ENCODE results near the gene FRMD4B. TPM values are rescaled to one million over a fixed set of nuclear protein-coding genes. Genes with fewer than 3 reads are reported as not detected.

Gene FRMD4B
- total RNA-seq, 4 donors from 2014 or later: 9.3 to 54.5 (median 27.9) TPM

DNA sequence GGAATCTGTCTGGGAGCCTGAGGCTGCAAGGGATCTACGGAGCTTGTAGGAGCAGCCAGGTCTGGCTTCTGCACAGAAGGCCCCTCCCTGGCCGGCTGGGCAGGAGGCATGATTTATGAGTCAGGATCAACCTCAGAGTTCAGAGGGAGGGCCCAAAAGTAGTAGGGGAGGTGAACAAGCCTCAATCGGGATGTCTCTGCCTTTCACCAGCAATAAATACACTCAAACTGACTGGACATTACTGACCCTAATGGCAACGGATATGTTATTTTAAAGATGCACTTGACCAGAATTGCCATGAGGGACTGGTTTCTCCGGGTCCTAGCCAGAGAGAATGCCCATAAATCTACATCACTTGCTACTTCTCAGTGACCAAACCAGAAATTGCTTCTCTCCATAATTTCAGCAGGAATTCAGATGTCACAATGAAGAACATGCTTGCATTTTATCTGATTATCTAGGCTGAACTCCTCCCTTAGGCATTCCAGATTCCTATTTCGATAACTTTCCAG lies 153.9 kb downstream of the FRMD4B start:
- Histone ChIP-seq H3K27ac (no peak overlapping the region), H3K36me3 (no peaks in the 10 kb centered on the region), H3K27me3 (no peaks in the 10 kb centered on the region), H3K4me3 (no peak overlapping the region), H3K9me3 (no peaks in the 10 kb centered on the region), H3K4me1 (no peaks in the 10 kb centered on the region)
- TF ChIP-seq, protein P1, sequence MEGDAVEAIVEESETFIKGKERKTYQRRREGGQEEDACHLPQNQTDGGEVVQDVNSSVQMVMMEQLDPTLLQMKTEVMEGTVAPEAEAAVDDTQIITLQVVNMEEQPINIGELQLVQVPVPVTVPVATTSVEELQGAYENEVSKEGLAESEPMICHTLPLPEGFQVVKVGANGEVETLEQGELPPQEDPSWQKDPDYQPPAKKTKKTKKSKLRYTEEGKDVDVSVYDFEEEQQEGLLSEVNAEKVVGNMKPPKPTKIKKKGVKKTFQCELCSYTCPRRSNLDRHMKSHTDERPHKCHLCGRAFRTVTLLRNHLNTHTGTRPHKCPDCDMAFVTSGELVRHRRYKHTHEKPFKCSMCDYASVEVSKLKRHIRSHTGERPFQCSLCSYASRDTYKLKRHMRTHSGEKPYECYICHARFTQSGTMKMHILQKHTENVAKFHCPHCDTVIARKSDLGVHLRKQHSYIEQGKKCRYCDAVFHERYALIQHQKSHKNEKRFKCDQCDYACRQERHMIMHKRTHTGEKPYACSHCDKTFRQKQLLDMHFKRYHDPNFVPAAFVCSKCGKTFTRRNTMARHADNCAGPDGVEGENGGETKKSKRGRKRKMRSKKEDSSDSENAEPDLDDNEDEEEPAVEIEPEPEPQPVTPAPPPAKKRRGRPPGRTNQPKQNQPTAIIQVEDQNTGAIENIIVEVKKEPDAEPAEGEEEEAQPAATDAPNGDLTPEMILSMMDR (IDR thresholded peaks at IDR 0.05): no peak
- no peak for TF ChIP-seq POLR2A (IDR thresholded peaks at IDR 0.05)
- DNase-seq: no peak

- H3K36me3 ChIP-seq: peaks cover 0 to 4% (median 0%) of the 10 kb centered on the region in 3 donors
- H3K4me3 ChIP-seq: no peak overlapping the region
- H3K9me3 ChIP-seq: no peaks in the 10 kb centered on the region
- H3K27me3 ChIP-seq: no peaks in the 10 kb centered on the region
- H3K27ac ChIP-seq: no peak overlapping the region
- DNase-seq: no peak
- no peak for TF ChIP-seq POLR2A (IDR thresholded peaks at IDR 0.05)
- TF ChIP-seq, protein P1 (IDR thresholded peaks at IDR 0.05): no peak
- no peaks in the 10 kb centered on the region for H3K4me1 ChIP-seq
Observed at GRCh38 chr3:69226071-69226470, 159.8 kb downstream of the FRMD4B start.

DNA sequence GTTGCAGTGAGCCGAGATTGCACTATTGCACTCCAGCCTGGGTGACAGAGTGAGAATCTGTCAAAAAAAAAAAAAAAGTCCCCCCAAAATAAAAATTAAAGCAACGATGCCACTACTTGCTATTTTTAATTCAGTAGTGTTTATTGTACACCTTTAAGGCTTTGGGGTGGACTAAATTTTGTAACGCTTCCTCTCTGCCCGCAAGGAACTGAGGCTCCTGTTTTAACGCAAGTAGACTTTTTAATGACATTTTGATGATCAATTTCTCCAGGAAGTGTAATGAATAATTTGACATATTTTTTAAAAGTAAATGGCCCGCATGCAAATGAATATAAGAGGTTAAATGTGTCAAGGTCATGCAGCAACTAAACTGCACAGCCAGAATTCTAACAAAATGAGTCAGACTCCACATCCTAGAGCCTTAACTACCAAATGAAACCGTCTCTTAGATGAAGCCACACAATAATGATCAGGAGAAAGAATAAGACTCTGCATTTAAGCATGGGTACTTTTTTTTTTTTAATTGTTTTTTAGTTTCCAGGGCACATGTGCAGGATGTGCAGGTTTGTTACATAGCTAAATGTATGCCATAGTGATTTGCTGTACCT lies 166.7 kb downstream of the FRMD4B start:
- no peak overlapping the region for H3K4me3 ChIP-seq
- TF ChIP-seq, protein P1 (IDR thresholded peaks at IDR 0.05): no peak
- no peak for TF ChIP-seq POLR2A (IDR thresholded peaks at IDR 0.05)
- H3K27me3 ChIP-seq: no peaks in the 10 kb centered on the region
- no peak overlapping the region for H3K27ac ChIP-seq
- H3K36me3 ChIP-seq: peaks cover 0 to 18% (median 0%) of the 10 kb centered on the region in 3 donors
- H3K9me3 ChIP-seq: no peaks in the 10 kb centered on the region
- H3K4me1 ChIP-seq: no peaks in the 10 kb centered on the region
- no peak for DNase-seq

DNA sequence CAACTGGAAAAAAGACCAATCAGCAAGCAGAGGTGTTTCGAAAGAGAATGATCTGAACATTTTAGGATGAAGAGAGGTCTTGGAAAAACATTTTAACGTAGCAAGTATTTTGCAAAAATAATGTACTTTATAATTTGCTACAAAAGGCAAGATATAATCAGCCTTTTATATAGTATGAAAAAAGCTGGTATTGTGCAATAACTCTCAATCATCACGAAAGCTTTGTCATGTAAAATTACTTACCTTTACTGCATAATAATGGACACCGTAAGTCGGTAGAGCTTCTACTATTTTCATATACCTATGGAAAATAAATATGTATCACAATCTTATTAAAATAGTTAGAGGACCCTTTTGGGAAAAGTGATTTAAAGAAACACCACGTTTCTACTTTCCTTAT lies 167.8 kb downstream of the FRMD4B start:
- H3K27me3 ChIP-seq: no peaks in the 10 kb centered on the region
- H3K9me3 ChIP-seq: no peaks in the 10 kb centered on the region
- no peak overlapping the region for H3K27ac ChIP-seq
- H3K4me1 ChIP-seq: no peaks in the 10 kb centered on the region
- DNase-seq: no peak
- H3K36me3 ChIP-seq: peaks cover 0 to 18% (median 0%) of the 10 kb centered on the region in 3 donors
- TF ChIP-seq POLR2A (IDR thresholded peaks at IDR 0.05): no peak
- TF ChIP-seq, protein P1 (IDR thresholded peaks at IDR 0.05): no peak
- no peak overlapping the region for H3K4me3 ChIP-seq

DNA sequence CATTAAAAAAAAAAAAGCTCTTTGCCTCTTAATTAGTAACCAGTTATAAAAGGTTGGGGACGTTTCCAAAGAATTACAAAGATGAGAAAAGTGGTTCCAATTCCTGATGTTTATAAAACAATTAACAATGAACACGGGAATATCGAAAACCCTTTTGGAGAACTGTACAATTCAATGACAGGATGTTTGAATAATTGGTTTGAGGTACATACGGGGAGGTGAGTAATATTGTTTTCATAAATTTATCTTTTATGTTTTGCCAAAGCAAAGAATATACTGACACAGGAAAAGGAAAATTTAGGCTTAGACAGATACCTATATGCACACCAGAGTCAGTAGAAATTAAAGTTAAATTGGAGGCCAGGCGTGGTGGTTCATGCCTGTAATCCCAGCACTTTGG lies 168.9 kb downstream of the FRMD4B start:
- Histone ChIP-seq H3K27me3 (no peaks in the 10 kb centered on the region), H3K9me3 (no peaks in the 10 kb centered on the region), H3K4me3 (no peak overlapping the region), H3K4me1 (no peaks in the 10 kb centered on the region), H3K27ac (no peak overlapping the region), H3K36me3 (peaks cover 0 to 16% (median 0%) of the 10 kb centered on the region in 3 donors)
- DNase-seq: no peak
- TF ChIP-seq POLR2A (IDR thresholded peaks at IDR 0.05): no peak
- TF ChIP-seq, protein P1 (IDR thresholded peaks at IDR 0.05): no peak
